ENCODE measurements around the gene ARMC7.
"Not testable (repeated sequence)": the region's sequence is repeated elsewhere in the genome, so short reads cannot be mapped to it uniquely, and the experiment has no call there.

ARMC7 gene

DNA sequence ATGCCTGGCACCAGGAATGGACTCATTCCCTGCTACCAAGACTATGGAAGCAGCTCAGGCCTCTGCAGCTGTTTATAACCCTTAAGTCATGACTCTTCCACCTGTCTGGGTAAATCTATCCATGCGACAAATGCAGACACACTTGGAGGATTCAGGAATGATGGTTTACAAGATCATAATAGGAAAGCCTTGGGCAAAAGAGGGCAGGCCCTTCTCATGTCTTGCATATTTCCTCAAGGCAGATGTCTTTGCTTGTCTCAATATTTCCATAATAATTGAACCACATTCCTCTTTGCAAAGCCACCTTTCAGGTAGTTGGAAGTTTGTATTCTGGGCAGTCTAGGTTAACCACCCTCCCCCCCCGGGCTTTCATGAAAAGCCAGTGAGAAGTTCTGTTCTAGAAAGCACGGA is 45.4 kb downstream of the ARMC7 start:
- DNase-seq = no peak

DNA sequence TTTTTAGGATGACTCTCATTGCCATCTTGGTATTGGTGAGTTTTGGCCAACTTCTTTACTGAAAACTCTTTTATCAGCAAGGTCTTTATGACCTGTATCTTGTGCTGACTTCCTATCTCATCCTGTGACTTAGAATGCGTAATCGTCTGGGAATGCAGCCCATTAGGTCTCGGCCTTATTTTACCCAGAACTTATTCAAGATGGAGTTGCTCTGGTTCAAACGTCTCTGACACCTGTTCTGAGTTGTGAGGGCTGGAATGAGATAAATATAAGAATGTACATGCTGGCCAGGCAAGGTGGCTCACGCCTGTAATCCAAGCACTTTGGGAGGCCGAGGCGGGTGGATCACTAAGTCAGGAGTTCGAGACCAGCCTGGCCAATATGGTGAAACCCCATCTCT is 48.7 kb downstream of the ARMC7 start:
- DNase-seq = not testable (repeated sequence)

DNA sequence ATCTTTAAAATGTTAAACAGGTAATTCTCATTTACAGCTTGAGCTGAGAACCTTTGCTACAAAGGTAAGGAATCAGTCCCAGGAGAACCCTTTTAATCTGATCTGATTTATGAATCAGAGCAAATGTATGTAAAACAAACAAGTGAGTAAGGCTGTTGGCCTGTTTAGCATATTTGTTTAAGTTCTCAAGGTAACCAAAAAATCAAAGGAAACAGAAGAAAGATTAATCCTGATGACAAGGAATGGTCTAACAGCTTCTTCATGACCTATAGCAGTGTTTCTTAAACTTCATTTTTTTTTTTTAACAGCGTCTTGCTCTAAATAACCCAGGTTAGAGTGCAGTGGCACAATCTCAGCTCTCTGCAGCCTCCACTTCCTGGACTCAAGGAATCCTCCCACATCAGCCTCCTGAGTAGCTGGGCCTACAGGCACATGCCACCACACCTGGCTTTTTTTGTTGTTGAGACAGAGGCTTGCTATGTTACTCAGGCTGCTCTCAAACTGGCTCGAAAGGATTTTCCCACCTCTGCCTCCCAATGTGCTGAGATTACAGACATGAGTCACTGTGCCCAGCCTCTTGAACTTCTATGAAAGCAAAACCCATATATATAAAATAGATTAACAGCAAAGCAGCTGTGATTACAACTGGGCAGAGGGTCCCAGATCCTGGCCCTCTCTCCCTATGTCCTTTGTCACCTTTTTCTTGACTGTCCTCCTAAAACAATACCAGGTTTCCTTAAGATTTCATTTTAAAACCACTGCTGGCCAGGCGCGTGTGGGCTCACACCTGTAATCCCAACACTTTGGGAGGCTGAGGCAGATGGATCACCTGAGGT is 49.6 kb downstream of the ARMC7 start:
- DNase-seq = no peak

DNA sequence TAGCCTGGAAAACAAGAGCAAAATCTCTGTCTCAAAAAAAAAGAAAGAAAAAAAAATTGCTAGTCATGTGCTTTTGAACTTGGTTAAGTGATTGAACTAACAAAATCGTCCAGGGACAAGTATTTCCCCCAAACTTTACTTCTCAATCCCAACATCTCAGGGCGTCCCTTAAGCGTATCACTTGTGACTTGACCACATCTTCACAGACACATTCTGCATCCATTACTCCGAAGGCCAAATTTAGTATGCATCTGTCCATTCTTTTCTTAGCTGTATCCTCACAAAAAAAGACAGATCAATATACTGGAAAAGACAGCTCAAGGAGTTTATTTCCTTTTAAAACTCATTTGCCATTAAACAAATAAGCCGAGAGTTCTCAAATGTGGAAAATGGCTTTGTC is 50.4 kb downstream of the ARMC7 start:
- no peak for DNase-seq

DNA sequence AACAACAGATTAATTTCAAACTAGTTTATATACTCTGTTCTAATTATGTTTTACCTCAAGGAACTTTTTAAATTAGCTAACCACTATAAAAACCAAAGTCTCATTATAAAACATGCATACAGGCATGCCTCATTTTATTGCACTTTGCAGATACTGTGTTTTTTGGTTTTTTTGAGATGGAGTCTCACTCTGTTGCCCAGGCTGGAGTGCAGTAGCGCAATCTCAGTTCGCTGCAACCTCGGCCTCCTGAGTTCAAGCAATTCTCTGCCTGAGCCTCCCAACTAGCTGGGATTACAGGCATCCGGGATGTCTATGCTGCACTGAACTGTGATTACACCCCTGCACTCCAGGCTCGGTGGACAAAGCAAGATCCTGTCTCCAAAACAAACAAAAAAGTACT is 53.3 kb downstream of the ARMC7 start:
- DNase-seq = no peak

DNA sequence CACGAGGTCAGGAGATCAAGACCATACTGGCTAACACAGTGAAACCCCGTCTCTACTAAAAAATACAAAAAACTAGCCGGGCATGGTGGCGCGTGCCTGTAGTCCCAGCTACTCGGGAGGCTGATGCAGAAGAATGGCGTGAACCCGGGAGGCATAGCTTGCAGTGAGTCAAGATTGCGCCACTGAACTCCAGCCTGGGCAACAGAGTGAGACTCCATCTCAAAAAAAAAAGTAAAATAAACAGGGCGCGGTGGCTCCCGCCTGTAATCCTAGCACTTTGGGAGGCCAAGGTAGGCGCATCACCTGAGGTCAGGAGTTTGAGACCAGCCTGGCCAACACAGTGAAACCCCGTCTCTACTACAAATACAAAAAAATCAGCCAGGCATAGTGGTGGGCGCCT is 54.8 kb downstream of the ARMC7 start:
- not testable (repeated sequence) for DNase-seq

DNA sequence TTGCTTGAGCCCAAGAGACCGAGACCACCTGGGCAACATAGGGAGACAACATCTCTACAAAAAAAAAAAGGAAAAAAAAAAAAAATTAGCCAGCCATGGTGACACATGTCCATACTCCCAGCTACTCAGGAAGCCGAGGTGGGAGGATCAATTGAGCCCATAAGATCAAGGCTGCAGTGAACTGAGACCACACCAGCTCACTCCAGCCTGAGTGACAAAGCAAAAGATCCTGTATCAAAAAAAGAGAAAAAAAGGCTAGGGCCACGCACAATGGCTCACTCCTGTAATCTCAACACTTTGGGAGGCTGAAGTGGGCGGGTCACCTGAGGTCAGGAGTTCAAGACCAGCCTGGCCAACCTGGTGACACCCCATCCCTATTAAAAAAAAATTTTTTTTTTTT is 59.2 kb downstream of the ARMC7 start:
- DNase-seq = no peak

DNA sequence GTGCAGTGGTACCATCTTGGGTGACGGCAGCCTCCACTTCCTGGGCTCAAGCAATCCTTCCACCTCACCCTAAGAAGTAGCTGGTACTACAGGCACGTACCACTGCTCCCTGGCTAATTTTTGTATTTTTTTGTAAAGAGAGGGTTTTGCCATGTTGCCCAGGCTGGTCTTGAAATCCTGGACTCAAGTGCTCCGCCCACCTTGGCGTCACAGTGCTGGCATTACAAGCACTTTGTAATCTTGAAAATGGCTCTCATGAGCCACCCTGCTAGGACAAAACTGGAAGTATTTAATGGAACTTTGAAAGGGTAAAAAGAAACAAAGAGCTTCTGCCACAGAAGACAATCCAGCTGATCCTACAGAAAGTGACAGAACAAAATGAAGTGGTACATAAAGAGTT is 63.8 kb downstream of the ARMC7 start:
- DNase-seq = no peak

DNA sequence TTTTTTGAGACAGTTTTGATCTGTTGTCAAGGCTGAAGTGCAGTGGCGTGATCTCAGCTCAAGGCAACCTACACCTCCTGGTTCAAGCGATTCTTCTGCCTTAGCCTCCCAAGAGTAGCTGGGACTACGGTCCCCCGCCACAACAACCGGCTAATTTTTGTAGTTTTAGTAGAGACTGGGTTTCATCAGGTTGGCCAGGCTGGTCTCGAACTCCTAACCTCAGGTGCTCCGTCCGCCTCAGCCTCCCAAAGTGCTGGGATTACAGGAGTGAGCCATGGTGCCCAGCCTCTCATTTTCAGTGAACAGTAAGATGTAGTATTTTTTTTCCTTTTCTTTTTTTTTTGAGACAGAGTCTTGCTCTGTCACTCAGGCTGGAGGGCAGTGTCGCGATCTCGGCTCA is 65.2 kb downstream of the ARMC7 start:
- DNase-seq = no peak

DNA sequence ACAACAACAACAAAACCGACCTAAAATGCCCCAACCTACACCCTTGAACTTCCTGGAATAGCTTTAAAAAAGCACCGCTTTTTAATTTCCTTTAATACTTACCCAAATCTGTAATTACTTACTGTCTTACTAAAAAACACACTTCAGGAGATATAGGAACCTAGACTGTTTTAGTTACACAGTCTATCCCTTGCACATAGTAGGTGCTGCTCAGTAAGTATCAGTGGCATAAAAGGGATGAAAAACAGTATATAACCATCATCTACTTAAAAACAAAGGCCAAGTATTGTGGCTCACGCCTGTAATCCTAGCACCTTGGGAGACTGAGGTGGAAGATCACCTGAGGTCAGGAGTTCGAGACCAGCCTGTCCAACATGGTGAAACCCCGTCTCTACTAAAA is 66.9 kb downstream of the ARMC7 start:
- DNase-seq = no peak

DNA sequence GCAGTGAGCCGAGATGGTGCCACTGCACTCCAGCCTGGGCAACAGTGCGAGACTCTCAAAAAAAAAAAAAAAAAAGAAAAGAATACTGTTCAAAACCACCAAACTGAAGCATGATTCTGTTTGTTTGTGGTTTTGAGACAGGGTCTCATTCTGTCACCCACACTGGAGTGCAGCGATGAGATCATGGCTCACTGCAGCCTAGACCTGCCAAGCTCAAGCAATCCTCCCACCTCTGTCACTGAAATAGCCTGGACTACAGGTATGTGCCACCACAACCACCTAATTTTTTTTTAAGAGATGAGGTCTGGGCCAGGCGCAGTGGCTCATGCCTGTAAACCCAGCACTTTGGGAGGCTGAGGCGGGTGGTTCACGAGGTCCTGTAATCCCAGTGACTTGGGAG is 68.7 kb downstream of the ARMC7 start:
- DNase-seq = no peak

Data from activated gamma-delta T cell treated with Interleukin-2 at 50 U/mL for 16 hours (primary cell).